Neural crest cell (in vitro differentiated cells): ENCODE data around the gene ASTN1. TPM values are rescaled to one million over a fixed set of nuclear protein-coding genes. Genes with fewer than 3 reads are reported as not detected.

Source experiments
- DNase-seq: peaks from one replicate; pipeline ENCODE4 v3.0.0; 2021; ENCODE audit warnings: low read depth, mixed read lengths, low spot score
- H3K27ac Mint-ChIP-seq: one replicate; pipeline ENCODE4 v1.8.0; 2021; ENCODE audit warnings: mild to moderate bottlenecking, mixed read lengths; ENCODE audit not compliant: unreplicated experiment
- H3K27me3 Mint-ChIP-seq: 2 replicates; pipeline ENCODE4 v1.8.0; 2021; ENCODE audit warnings: low read depth, mild to moderate bottlenecking, mixed read lengths
- H3K36me3 Mint-ChIP-seq: 2 replicates; pipeline ENCODE4 v1.8.0; 2021; ENCODE audit warnings: low read depth, mild to moderate bottlenecking, mixed read lengths
- H3K4me1 Mint-ChIP-seq: 2 replicates; pipeline ENCODE4 v1.8.0; 2021; ENCODE audit warnings: mixed read lengths
- H3K4me3 Mint-ChIP-seq: one replicate; pipeline ENCODE4 v1.8.0; 2021; ENCODE audit warnings: mild to moderate bottlenecking, mixed read lengths
- H3K9me3 Mint-ChIP-seq: 2 replicates; pipeline ENCODE4 v1.8.0; 2021; ENCODE audit warnings: mixed read lengths
- CTCF ChIP-seq: fragments of 200-600 bp; sonication (generic); conservative IDR thresholded peaks from 2 replicates; pipeline ENCODE4 v1.5.0; 2021; ENCODE audit warnings: antibody characterized with exemption, mild to moderate bottlenecking
- total RNA-seq: library from RNA; stranded (reverse); gene quantifications from 2 replicates; pipeline ENCODE4 v1.2.1, GENCODE V29; 2021

Gene ASTN1
- total RNA-seq, 1 donor from 2014 or later, result 21.8 TPM

GRCh38 chr1:177173976-177174375, 9.5 kb upstream of the ASTN1 start:
- Mint-ChIP-seq H3K4me3 (no peak overlapping the region), H3K4me1 (no peaks in the 10 kb centered on the region), H3K9me3 (no peaks in the 10 kb centered on the region), H3K27me3 (peaks cover 30% of the 10 kb centered on the region), H3K36me3 (no peaks in the 10 kb centered on the region), H3K27ac (no peak overlapping the region)
- no peak for DNase-seq
- no peak for TF ChIP-seq CTCF

GRCh38 chr1:177172866-177173265, 8.4 kb upstream of the ASTN1 start:
- DNase-seq, result no peak
- Mint-ChIP-seq H3K4me3 (peak overlapping the region; percentile 72), H3K36me3 (no peaks in the 10 kb centered on the region), H3K27me3 (peaks cover 19% of the 10 kb centered on the region), H3K9me3 (no peaks in the 10 kb centered on the region), H3K4me1 (no peaks in the 10 kb centered on the region), H3K27ac (no peak overlapping the region)
- TF ChIP-seq CTCF, result no peak

GRCh38 chr1:177172272-177172671, 7.8 kb upstream of the ASTN1 start:
- Mint-ChIP-seq H3K4me1 (no peaks in the 10 kb centered on the region), H3K9me3 (no peaks in the 10 kb centered on the region), H3K4me3 (peak overlapping the region; percentile 72), H3K27ac (no peak overlapping the region), H3K36me3 (no peaks in the 10 kb centered on the region), H3K27me3 (peaks cover 13% of the 10 kb centered on the region)
- DNase-seq, result no peak
- TF ChIP-seq CTCF, result no peak

GRCh38 chr1:177171536-177172123, 7.1 kb upstream of the ASTN1 start:
- no peak for DNase-seq
- no peak for TF ChIP-seq CTCF
- Mint-ChIP-seq H3K4me3 (no peak overlapping the region), H3K36me3 (no peaks in the 10 kb centered on the region), H3K9me3 (no peaks in the 10 kb centered on the region), H3K4me1 (no peaks in the 10 kb centered on the region), H3K27ac (no peak overlapping the region), H3K27me3 (peaks cover 7% of the 10 kb centered on the region)

GRCh38 chr1:177170756-177171535, 6.4 kb upstream of the ASTN1 start, which contains the start of gene BRINP2:
Gene BRINP2 (plus strand): TSS chr1:177170958. CDS start chr1:177229877, 58,919 bp downstream.
- TF ChIP-seq CTCF, result no peak
- H3K9me3 Mint-ChIP-seq, result no peaks in the 10 kb centered on the region
- H3K27ac Mint-ChIP-seq, result no peak within 1 kb of the TSS
- DNase-seq, result peak; percentile 62
- peaks cover 3% of the 10 kb centered on the region for H3K27me3 Mint-ChIP-seq
- no peaks in the 10 kb centered on the region for H3K36me3 Mint-ChIP-seq
- H3K4me3 Mint-ChIP-seq, result no peak within 1 kb of the TSS
- H3K4me1 Mint-ChIP-seq, result no peaks in the 10 kb centered on the region
